HEK293 (cell line): ENCODE data around the gene PHF19.

Experiments
- CTCF ChIA-PET: fragments of 350-600 bp; formaldehyde crosslinking; extraction: SDS; loops from one replicate; lab custom pipeline; 2021; ENCODE audit warnings: antibody characterized with exemption; lab: Yijun Ruan, JAX
- POLR2A ChIA-PET: fragments of 300-600 bp; formaldehyde crosslinking; extraction: SDS; loops from one replicate; lab custom pipeline; 2020; ENCODE audit warnings: antibody characterized with exemption, inconsistent platforms; lab: Yijun Ruan, JAX
- H3K27ac ChIP-seq: fragments of 200-500 bp; sonication (Bioruptor generic); 2 replicates; pipeline ENCODE4 v1.5.1; 2014; ENCODE audit warnings: low read depth, low read length, control low read depth, inconsistent platforms; ENCODE audit errors: extremely low read depth
- H3K36me3 ChIP-seq, 2 experiments: fragments of 200-500 bp in 1 of 2; sonication (Bioruptor generic) in 1 of 2; 1 replicate in 1 of 2; 2 replicates in 1 of 2; pipeline ENCODE4 v1.5.1; 2014 to 2017; ENCODE audit warnings: inconsistent platforms in 2 of 2, low read length in 2 of 2; ENCODE audit not compliant: control insufficient read depth in 2 of 2, insufficient read depth in 1 of 2
- H3K4me1 ChIP-seq: fragments of 200-500 bp; sonication (Bioruptor generic); 2 replicates; pipeline ENCODE4 v1.5.1; 2014; ENCODE audit warnings: mild to moderate bottlenecking, low read length, inconsistent platforms; ENCODE audit not compliant: control insufficient read depth, insufficient read depth
- H3K4me3 ChIP-seq: 2 replicates; pipeline ENCODE4 v1.5.1; 2011; ENCODE audit warnings: low read depth, mild to moderate bottlenecking, control low read depth, low read length, moderate library complexity
- H3K9me3 ChIP-seq: fragments of 200-500 bp; sonication (Bioruptor generic); 2 replicates; pipeline ENCODE4 v1.5.1; 2014; ENCODE audit warnings: low read depth, low read length, inconsistent platforms; ENCODE audit not compliant: control insufficient read depth, insufficient read depth
- ELK4 ChIP-seq: IDR thresholded peaks from 2 replicates; pipeline ENCODE4 v1.6.1; 2011; ENCODE audit warnings: mild to moderate bottlenecking, low read depth, low read length, borderline replicate concordance
- GLIS1 ChIP-seq: fragments of 450-650 bp; formaldehyde crosslinking; IDR thresholded peaks from 2 replicates; pipeline ENCODE4 v1.5.1; 2016; ENCODE audit warnings: missing biosample characterization, missing genetic modification characterization
- IKZF3 ChIP-seq: fragments of 450-650 bp; IDR thresholded peaks from 2 replicates; pipeline ENCODE4 v1.5.0; 2018; ENCODE audit warnings: missing biosample characterization, mild to moderate bottlenecking, missing genetic modification characterization, moderate library complexity
- KLF8 ChIP-seq: fragments of 450-650 bp; formaldehyde crosslinking; IDR thresholded peaks from 2 replicates; pipeline ENCODE4 v1.5.1; 2016; ENCODE audit warnings: missing biosample characterization, missing genetic modification characterization
- PRDM1 ChIP-seq: fragments of 450-650 bp; formaldehyde crosslinking; IDR thresholded peaks from 2 replicates; pipeline ENCODE4; 2016; ENCODE audit warnings: missing biosample characterization, missing genetic modification characterization
- SCRT2 ChIP-seq: fragments of 450-650 bp; formaldehyde crosslinking; IDR thresholded peaks from 2 replicates; pipeline ENCODE4 v1.5.1; 2016; ENCODE audit warnings: missing biosample characterization, missing genetic modification characterization
- SP7 ChIP-seq: fragments of 450-650 bp; formaldehyde crosslinking; IDR thresholded peaks from 2 replicates; pipeline ENCODE4 v1.5.1; 2016; ENCODE audit warnings: missing biosample characterization, missing genetic modification characterization
- ZBTB10 ChIP-seq: fragments of 450-650 bp; formaldehyde crosslinking; IDR thresholded peaks from 2 replicates; pipeline ENCODE4 v1.5.1; 2016; ENCODE audit warnings: missing biosample characterization, missing genetic modification characterization
- ZBTB17 ChIP-seq: fragments of 450-650 bp; formaldehyde crosslinking; IDR thresholded peaks from 2 replicates; pipeline ENCODE4 v1.5.1; 2016; ENCODE audit warnings: missing biosample characterization, missing genetic modification characterization
- ZBTB6 ChIP-seq: fragments of 450-650 bp; formaldehyde crosslinking; IDR thresholded peaks from 2 replicates; pipeline ENCODE4 v1.5.1; 2017; ENCODE audit warnings: missing biosample characterization, missing genetic modification characterization
- ZBTB7A ChIP-seq: fragments of 450-650 bp; formaldehyde crosslinking; IDR thresholded peaks from 2 replicates; pipeline ENCODE4 v1.5.1; 2016; ENCODE audit warnings: low read depth, missing biosample characterization, missing genetic modification characterization
- ZFP69B ChIP-seq: fragments of 450-650 bp; formaldehyde crosslinking; IDR thresholded peaks from 2 replicates; pipeline ENCODE4 v1.5.1; 2016; ENCODE audit warnings: missing biosample characterization, missing genetic modification characterization
- ZNF112 ChIP-seq: fragments of 450-650 bp; formaldehyde crosslinking; IDR thresholded peaks from 2 replicates; pipeline ENCODE4 v1.5.0; 2017; ENCODE audit warnings: missing biosample characterization, missing genetic modification characterization
- ZNF266 ChIP-seq: fragments of 450-650 bp; formaldehyde crosslinking; IDR thresholded peaks from 2 replicates; pipeline ENCODE4 v1.5.1; 2016; ENCODE audit warnings: missing biosample characterization, missing genetic modification characterization, low read depth
- ZNF302 ChIP-seq: fragments of 450-650 bp; formaldehyde crosslinking; IDR thresholded peaks from 2 replicates; pipeline ENCODE4 v1.5.1; 2016; ENCODE audit warnings: missing biosample characterization, missing genetic modification characterization, low read depth
- ZNF324 ChIP-seq: fragments of 450-650 bp; formaldehyde crosslinking; IDR thresholded peaks from 2 replicates; pipeline ENCODE4 v1.5.1; 2016; ENCODE audit warnings: missing biosample characterization, missing genetic modification characterization
- ZNF423 ChIP-seq: fragments of 450-650 bp; formaldehyde crosslinking; IDR thresholded peaks from 2 replicates; pipeline ENCODE4 v1.5.1; 2016; ENCODE audit warnings: missing biosample characterization, missing genetic modification characterization
- ZNF501 ChIP-seq: fragments of 450-650 bp; formaldehyde crosslinking; IDR thresholded peaks from 2 replicates; pipeline ENCODE4 v1.5.1; 2016; ENCODE audit warnings: missing biosample characterization, missing genetic modification characterization
- ZNF521 ChIP-seq: fragments of 450-650 bp; formaldehyde crosslinking; IDR thresholded peaks from 2 replicates; pipeline ENCODE4 v1.5.1; 2017; ENCODE audit warnings: missing biosample characterization, mild to moderate bottlenecking, missing genetic modification characterization
- ZNF529 ChIP-seq: fragments of 450-650 bp; formaldehyde crosslinking; IDR thresholded peaks from 2 replicates; pipeline ENCODE4 v1.5.1; 2017; ENCODE audit warnings: missing genetic modification characterization, missing biosample characterization; ENCODE audit not compliant: insufficient replicate concordance
- ZNF585B ChIP-seq: fragments of 450-650 bp; formaldehyde crosslinking; IDR thresholded peaks from 2 replicates; pipeline ENCODE4 v1.5.1; 2016; ENCODE audit warnings: missing biosample characterization, missing genetic modification characterization
- ZSCAN18 ChIP-seq: fragments of 450-650 bp; formaldehyde crosslinking; IDR thresholded peaks from 2 replicates; pipeline ENCODE4 v1.5.1; 2016; ENCODE audit warnings: missing biosample characterization, missing genetic modification characterization

Gene PHF19

GRCh38 chr9:120861935-120862334 lies 15.1 kb downstream of the PHF19 start:
- peaks cover 0 to 83% of the 10 kb centered on the region in 2 experiments; a peak in 1 of 3 replicates for H3K36me3 ChIP-seq
- H3K4me3 ChIP-seq, result no peak overlapping the region
- no peaks in the 10 kb centered on the region for H3K4me1 ChIP-seq
- POLR2A ChIA-PET, result no interaction called here
- CTCF ChIA-PET, result interaction anchor here (0.6 kb wide), 2 partner anchors 60 to 163 kb away, joined by 4 read pairs; no protein-coding TSS in a partner anchor
- H3K27ac ChIP-seq, result no peak overlapping the region
- TF ChIP-seq KLF8 (tag by site-specific recombination), result no peak
- no peak for TF ChIP-seq ZNF302
- no peak for TF ChIP-seq IKZF3 (tag by site-specific recombination)
- TF ChIP-seq SP7, result no peak
- H3K9me3 ChIP-seq, result no peaks in the 10 kb centered on the region

- ChIA-PET CTCF (interaction anchor here (1.0 kb wide), 1 partner anchor 276 kb away, joined by 3 read pairs; no protein-coding TSS in a partner anchor), POLR2A (interaction anchor here (1.1 kb wide), 1 partner anchor 9 kb away, joined by 3 read pairs; no protein-coding TSS in a partner anchor)
- Histone ChIP-seq H3K27ac (no peak overlapping the region), H3K36me3 (peaks cover 0 to 66% of the 10 kb centered on the region in 2 experiments; a peak in 1 of 3 replicates), H3K4me3 (no peak overlapping the region), H3K9me3 (no peaks in the 10 kb centered on the region), H3K4me1 (no peaks in the 10 kb centered on the region)
- no peak for TF ChIP-seq ZNF521 (tag by site-specific recombination)
- TF ChIP-seq ZNF585B (tag by site-specific recombination), result no peak
- no peak for TF ChIP-seq ZFP69B
- TF ChIP-seq ZBTB17, result no peak
- TF ChIP-seq ZNF112 (tag by site-specific recombination), result no peak
- no peak for TF ChIP-seq ELK4
- TF ChIP-seq PRDM1 (tag by site-specific recombination), result no peak
- no peak for TF ChIP-seq ZNF324 (tag by site-specific recombination)
- TF ChIP-seq ZNF266 (tag by site-specific recombination), result no peak
- no peak for TF ChIP-seq GLIS1 (tag by site-specific recombination)
- no peak for TF ChIP-seq ZNF529
- TF ChIP-seq SP7, result no peak
- TF ChIP-seq ZNF501 (tag by site-specific recombination), result no peak
- no peak for TF ChIP-seq ZBTB7A (tag by site-specific recombination)
- no peak for TF ChIP-seq ZBTB6 (tag by site-specific recombination)
- TF ChIP-seq ZNF423 (tag by site-specific recombination), result no peak
- TF ChIP-seq ZBTB10, result no peak
- no peak for TF ChIP-seq ZSCAN18 (tag by site-specific recombination)
- no peak for TF ChIP-seq SCRT2 (tag by site-specific recombination)
Observed at GRCh38 chr9:120860083-120860482, 16.9 kb downstream of the PHF19 start.
